ENCODE results near the gene CYB5R2. TPM values are rescaled to one million over a fixed set of nuclear protein-coding genes. Genes with fewer than 3 reads are reported as not detected.
"Not testable (repeated sequence)": the region's sequence is repeated elsewhere in the genome, so short reads cannot be mapped to it uniquely, and the experiment has no call there.

Gene CYB5R2
- total and polyA plus RNA-seq, 4 donors = 47.8 to 71.8 (median 62.3) TPM

GRCh38 chr11:7663531-7663930 is 9.8 kb downstream of the CYB5R2 start:
- H3K27me3 ChIP-seq (ENCODE audit: control insufficient read depth, insufficient read depth, low read length); DNase-seq (ENCODE audit: low read depth in 4 of 6, low spot score in 6 of 6); H3K36me3 ChIP-seq (ENCODE audit: control insufficient read depth, insufficient read depth, low read length); H3K27ac ChIP-seq (ENCODE audit: low read depth, low read length); H3K4me3 ChIP-seq (ENCODE audit: low read depth, low read length); H3K9me3 ChIP-seq (ENCODE audit: control insufficient read depth, insufficient read depth, low read length): not testable (repeated sequence)
- peaks cover 21% of the 10 kb centered on the region for H3K4me1 ChIP-seq (ENCODE audit: control insufficient read depth, insufficient read depth, low read length)
- WGBS (ENCODE audit: insufficient coverage) = 80% methylated on average over 5 of the region's 16 CpGs

- H3K9me3 ChIP-seq (ENCODE audit: control insufficient read depth, insufficient read depth, low read length) = no peaks in the 10 kb centered on the region
- H3K4me3 ChIP-seq (ENCODE audit: low read depth, low read length) = no peak overlapping the region
- 60% methylated on average over 15 of the region's 15 CpGs for WGBS (ENCODE audit: insufficient coverage)
- H3K27me3 ChIP-seq (ENCODE audit: control insufficient read depth, insufficient read depth, low read length) = no peaks in the 10 kb centered on the region
- peaks cover 16% of the 10 kb centered on the region for H3K4me1 ChIP-seq (ENCODE audit: control insufficient read depth, insufficient read depth, low read length)
- H3K36me3 ChIP-seq (ENCODE audit: control insufficient read depth, insufficient read depth, low read length) = peaks cover 16% of the 10 kb centered on the region
- peak in 2 of 6 donors; percentile 75 to 78 for DNase-seq (ENCODE audit: low read depth in 4 of 6, low spot score in 6 of 6)
- H3K27ac ChIP-seq (ENCODE audit: low read depth, low read length) = no peak overlapping the region
Measured at GRCh38 chr11:7657306-7658025, 15.8 kb downstream of the CYB5R2 start.

- no peak overlapping the region for H3K27ac ChIP-seq (ENCODE audit: low read depth, low read length)
- H3K9me3 ChIP-seq (ENCODE audit: control insufficient read depth, insufficient read depth, low read length) = no peaks in the 10 kb centered on the region
- peaks cover 23% of the 10 kb centered on the region for H3K36me3 ChIP-seq (ENCODE audit: control insufficient read depth, insufficient read depth, low read length)
- H3K4me3 ChIP-seq (ENCODE audit: low read depth, low read length) = no peak overlapping the region
- WGBS (ENCODE audit: insufficient coverage) = 79% methylated on average over 11 of the region's 11 CpGs
- DNase-seq (ENCODE audit: low read depth in 4 of 6, low spot score in 6 of 6) = no peak
- H3K27me3 ChIP-seq (ENCODE audit: control insufficient read depth, insufficient read depth, low read length) = no peaks in the 10 kb centered on the region
- H3K4me1 ChIP-seq (ENCODE audit: control insufficient read depth, insufficient read depth, low read length) = peaks cover 21% of the 10 kb centered on the region
Measured at GRCh38 chr11:7656704-7657103, 16.6 kb downstream of the CYB5R2 start.

GRCh38 chr11:7655253-7656217 is 17.8 kb downstream of the CYB5R2 start:
- peaks cover 26% of the 10 kb centered on the region for H3K4me1 ChIP-seq (ENCODE audit: control insufficient read depth, insufficient read depth, low read length)
- no peak overlapping the region for H3K27ac ChIP-seq (ENCODE audit: low read depth, low read length)
- no peak overlapping the region for H3K4me3 ChIP-seq (ENCODE audit: low read depth, low read length)
- H3K27me3 ChIP-seq (ENCODE audit: control insufficient read depth, insufficient read depth, low read length) = no peaks in the 10 kb centered on the region
- no peaks in the 10 kb centered on the region for H3K9me3 ChIP-seq (ENCODE audit: control insufficient read depth, insufficient read depth, low read length)
- DNase-seq (ENCODE audit: low read depth in 4 of 6, low spot score in 6 of 6) = no peak
- H3K36me3 ChIP-seq (ENCODE audit: control insufficient read depth, insufficient read depth, low read length) = peaks cover 29% of the 10 kb centered on the region
- WGBS (ENCODE audit: insufficient coverage) = 76% methylated on average over 10 of the region's 14 CpGs

- Histone ChIP-seq H3K27ac (ENCODE audit: low read depth, low read length) (no peak overlapping the region), H3K4me1 (ENCODE audit: control insufficient read depth, insufficient read depth, low read length) (peaks cover 26% of the 10 kb centered on the region), H3K9me3 (ENCODE audit: control insufficient read depth, insufficient read depth, low read length) (no peaks in the 10 kb centered on the region), H3K4me3 (ENCODE audit: low read depth, low read length) (no peak overlapping the region), H3K36me3 (ENCODE audit: control insufficient read depth, insufficient read depth, low read length) (peaks cover 32% of the 10 kb centered on the region), H3K27me3 (ENCODE audit: control insufficient read depth, insufficient read depth, low read length) (no peaks in the 10 kb centered on the region)
- WGBS (ENCODE audit: insufficient coverage) = 67% methylated on average over 3 of the region's 4 CpGs
- DNase-seq (ENCODE audit: low read depth in 4 of 6, low spot score in 6 of 6) = peak in 1 of 6 donors; percentile 65
Measured at GRCh38 chr11:7654195-7654705, 19.1 kb downstream of the CYB5R2 start.

- peaks cover 30% of the 10 kb centered on the region for H3K36me3 ChIP-seq (ENCODE audit: control insufficient read depth, insufficient read depth, low read length)
- peak in 1 of 6 donors; percentile 56 for DNase-seq (ENCODE audit: low read depth in 4 of 6, low spot score in 6 of 6)
- no peaks in the 10 kb centered on the region for H3K27me3 ChIP-seq (ENCODE audit: control insufficient read depth, insufficient read depth, low read length)
- H3K4me1 ChIP-seq (ENCODE audit: control insufficient read depth, insufficient read depth, low read length) = peaks cover 20% of the 10 kb centered on the region
- H3K27ac ChIP-seq (ENCODE audit: low read depth, low read length) = no peak overlapping the region
- 64% methylated on average over 9 of the region's 9 CpGs for WGBS (ENCODE audit: insufficient coverage)
- H3K9me3 ChIP-seq (ENCODE audit: control insufficient read depth, insufficient read depth, low read length) = no peaks in the 10 kb centered on the region
- no peak overlapping the region for H3K4me3 ChIP-seq (ENCODE audit: low read depth, low read length)
Measured at GRCh38 chr11:7651700-7652099, 21.6 kb downstream of the CYB5R2 start.

- no peak for DNase-seq (ENCODE audit: low read depth in 4 of 6, low spot score in 6 of 6)
- Histone ChIP-seq H3K9me3 (ENCODE audit: control insufficient read depth, insufficient read depth, low read length) (no peaks in the 10 kb centered on the region), H3K4me3 (ENCODE audit: low read depth, low read length) (no peak overlapping the region), H3K27me3 (ENCODE audit: control insufficient read depth, insufficient read depth, low read length) (no peaks in the 10 kb centered on the region), H3K36me3 (ENCODE audit: control insufficient read depth, insufficient read depth, low read length) (peaks cover 29% of the 10 kb centered on the region), H3K27ac (ENCODE audit: low read depth, low read length) (no peak overlapping the region), H3K4me1 (ENCODE audit: control insufficient read depth, insufficient read depth, low read length) (peaks cover 20% of the 10 kb centered on the region)
- WGBS (ENCODE audit: insufficient coverage) = 96% methylated on average over 3 of the region's 5 CpGs
Measured at GRCh38 chr11:7651140-7651551, 22.2 kb downstream of the CYB5R2 start.

GRCh38 chr11:7648264-7648663 is 25.0 kb downstream of the CYB5R2 start:
- no peak overlapping the region for H3K27ac ChIP-seq (ENCODE audit: low read depth, low read length)
- H3K36me3 ChIP-seq (ENCODE audit: control insufficient read depth, insufficient read depth, low read length) = peaks cover 22% of the 10 kb centered on the region
- no peaks in the 10 kb centered on the region for H3K9me3 ChIP-seq (ENCODE audit: control insufficient read depth, insufficient read depth, low read length)
- no peak for DNase-seq (ENCODE audit: low read depth in 4 of 6, low spot score in 6 of 6)
- 97% methylated on average over 3 of the region's 3 CpGs for WGBS (ENCODE audit: insufficient coverage)
- H3K4me1 ChIP-seq (ENCODE audit: control insufficient read depth, insufficient read depth, low read length) = peaks cover 10% of the 10 kb centered on the region
- H3K27me3 ChIP-seq (ENCODE audit: control insufficient read depth, insufficient read depth, low read length) = no peaks in the 10 kb centered on the region
- H3K4me3 ChIP-seq (ENCODE audit: low read depth, low read length) = no peak overlapping the region

- no CpG with 5 or more reads among the region's 2 CpGs for WGBS (ENCODE audit: insufficient coverage)
Measured at GRCh38 chr11:7646866-7647265, 26.4 kb downstream of the CYB5R2 start.

More at GRCh38 chr11:7646866-7647265, 26.4 kb downstream of the CYB5R2 start:
- no peak for DNase-seq (ENCODE audit: low read depth in 4 of 6, low spot score in 6 of 6)
- peaks cover 6% of the 10 kb centered on the region for H3K4me1 ChIP-seq (ENCODE audit: control insufficient read depth, insufficient read depth, low read length)
- no peaks in the 10 kb centered on the region for H3K9me3 ChIP-seq (ENCODE audit: control insufficient read depth, insufficient read depth, low read length)
- H3K27me3 ChIP-seq (ENCODE audit: control insufficient read depth, insufficient read depth, low read length) = no peaks in the 10 kb centered on the region
- no peak overlapping the region for H3K4me3 ChIP-seq (ENCODE audit: low read depth, low read length)
- H3K36me3 ChIP-seq (ENCODE audit: control insufficient read depth, insufficient read depth, low read length) = peaks cover 14% of the 10 kb centered on the region
- no peak overlapping the region for H3K27ac ChIP-seq (ENCODE audit: low read depth, low read length)

Data from spinal cord (tissue), 10 donors.